H1 (cell line): ENCODE results near the gene PLCL2. TPM values are rescaled to one million over a fixed set of nuclear protein-coding genes. Genes with fewer than 3 reads are reported as not detected.

Experiments
- CEBPB ChIP-seq: IDR thresholded peaks from 2 replicates; pipeline ENCODE4 v1.6.1; 2012; ENCODE audit warnings: low read depth, low read length
- CHD2 ChIP-seq: IDR thresholded peaks from 2 replicates; pipeline ENCODE4 v1.6.1; 2012; ENCODE audit warnings: low read length, improper control_type of control experiment
- JUND ChIP-seq: IDR thresholded peaks from 2 replicates; pipeline ENCODE4 v1.6.1; 2011; ENCODE audit warnings: mild to moderate bottlenecking, improper control_type of control experiment, low read length
- KDM4A ChIP-seq: IDR thresholded peaks from one replicate; pipeline ENCODE4 v1.7.1; 2012; ENCODE audit warnings: low read depth, mild to moderate bottlenecking, moderate library complexity, low read length, inconsistent platforms; ENCODE audit not compliant: severe bottlenecking
- SIRT6 ChIP-seq: IDR thresholded peaks from one replicate; pipeline ENCODE4 v1.7.1; 2012; ENCODE audit warnings: low read length, inconsistent platforms
- SIX5 ChIP-seq: IDR thresholded peaks from 2 replicates; pipeline ENCODE4 v1.6.1; 2011; ENCODE audit warnings: mild to moderate bottlenecking, low read depth, low read length
- TEAD4 ChIP-seq: IDR thresholded peaks from 2 replicates; pipeline ENCODE4 v1.6.1; 2012; ENCODE audit warnings: low read depth, low read length, inconsistent platforms, mixed read lengths
- polyA plus RNA-seq, 7 experiments: library from polyadenylated mRNA; depleted of rRNA in 3 of 7; stranded (reverse) in 5 of 7; unstranded in 2 of 7; fragments of >200 nt in 5 of 7; fragments of 200-250 nt in 2 of 7; gene quantifications; 1 replicate in 5 of 7; 2 replicates in 1 of 7; 4 replicates in 1 of 7; pipeline versions ENCODE4 v1.2.1 to v1.2.3, GENCODE V29; 2011 to 2013; ENCODE audit warnings: missing spikeins in 2 of 7, mixed read lengths in 2 of 7
- total RNA-seq: library from RNA; stranded (reverse); fragmentation: NEBNext Ultra II Directional; extraction: Animal tissue kit (Norgen Biotek cat#: 25700); gene quantifications from 2 replicates; pipeline ENCODE4 v1.2.1, GENCODE V29; 2021
- TF ChIP-seq, protein P1 (sequence below): fragments of 300-600 bp; sonication (generic); IDR thresholded peaks from 2 replicates; pipeline ENCODE4 v1.7.1; 2012; ENCODE audit warnings: low read length, moderate library complexity, mild to moderate bottlenecking, inconsistent platforms; ENCODE audit not compliant: insufficient replicate concordance
- TF ChIP-seq, protein P2 (sequence below): IDR thresholded peaks from 2 replicates; pipeline ENCODE4 v1.6.1; 2011; ENCODE audit warnings: low read length, improper control_type of control experiment

Gene PLCL2
- total and polyA plus RNA-seq, 2 of the 8 experiments (the other 6 are each of a cell fraction or from before 2014, with no cell fraction given): 3.5 to 6.8 TPM

DNA sequence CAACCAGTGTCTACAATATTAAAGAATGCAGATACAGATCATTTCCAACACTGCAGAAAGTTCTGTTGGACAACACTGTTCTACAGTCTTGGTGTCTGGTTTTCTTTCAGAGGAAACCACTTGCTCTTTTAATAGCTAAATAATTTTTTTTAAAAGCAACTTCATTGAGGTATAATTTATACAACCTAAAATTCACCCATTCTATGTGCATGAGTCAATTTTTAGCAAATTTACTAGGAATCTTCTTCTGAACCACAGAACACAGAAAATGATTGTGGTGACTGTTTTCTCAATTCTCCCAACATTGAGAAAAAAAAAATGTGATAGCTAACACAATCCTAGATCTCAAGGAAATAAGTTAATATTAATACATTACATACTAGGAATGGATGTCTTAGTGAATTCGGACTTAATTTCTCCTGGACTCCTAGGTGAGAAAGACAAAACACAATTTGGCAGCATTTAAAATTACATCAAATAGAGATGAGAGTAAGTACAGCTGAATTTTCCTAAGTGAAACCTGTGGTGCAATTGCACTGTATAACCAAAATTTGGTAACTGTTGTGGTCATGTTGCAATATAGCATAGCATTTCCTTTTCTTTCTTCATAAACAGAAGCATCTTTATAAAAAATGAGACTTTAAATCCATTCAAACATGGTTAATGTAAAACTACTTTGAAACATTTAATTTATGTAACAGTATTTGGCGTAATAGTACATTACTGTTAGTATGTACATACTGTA is 15.3 kb upstream of the PLCL2 start (continued):
- TF ChIP-seq, protein P1, sequence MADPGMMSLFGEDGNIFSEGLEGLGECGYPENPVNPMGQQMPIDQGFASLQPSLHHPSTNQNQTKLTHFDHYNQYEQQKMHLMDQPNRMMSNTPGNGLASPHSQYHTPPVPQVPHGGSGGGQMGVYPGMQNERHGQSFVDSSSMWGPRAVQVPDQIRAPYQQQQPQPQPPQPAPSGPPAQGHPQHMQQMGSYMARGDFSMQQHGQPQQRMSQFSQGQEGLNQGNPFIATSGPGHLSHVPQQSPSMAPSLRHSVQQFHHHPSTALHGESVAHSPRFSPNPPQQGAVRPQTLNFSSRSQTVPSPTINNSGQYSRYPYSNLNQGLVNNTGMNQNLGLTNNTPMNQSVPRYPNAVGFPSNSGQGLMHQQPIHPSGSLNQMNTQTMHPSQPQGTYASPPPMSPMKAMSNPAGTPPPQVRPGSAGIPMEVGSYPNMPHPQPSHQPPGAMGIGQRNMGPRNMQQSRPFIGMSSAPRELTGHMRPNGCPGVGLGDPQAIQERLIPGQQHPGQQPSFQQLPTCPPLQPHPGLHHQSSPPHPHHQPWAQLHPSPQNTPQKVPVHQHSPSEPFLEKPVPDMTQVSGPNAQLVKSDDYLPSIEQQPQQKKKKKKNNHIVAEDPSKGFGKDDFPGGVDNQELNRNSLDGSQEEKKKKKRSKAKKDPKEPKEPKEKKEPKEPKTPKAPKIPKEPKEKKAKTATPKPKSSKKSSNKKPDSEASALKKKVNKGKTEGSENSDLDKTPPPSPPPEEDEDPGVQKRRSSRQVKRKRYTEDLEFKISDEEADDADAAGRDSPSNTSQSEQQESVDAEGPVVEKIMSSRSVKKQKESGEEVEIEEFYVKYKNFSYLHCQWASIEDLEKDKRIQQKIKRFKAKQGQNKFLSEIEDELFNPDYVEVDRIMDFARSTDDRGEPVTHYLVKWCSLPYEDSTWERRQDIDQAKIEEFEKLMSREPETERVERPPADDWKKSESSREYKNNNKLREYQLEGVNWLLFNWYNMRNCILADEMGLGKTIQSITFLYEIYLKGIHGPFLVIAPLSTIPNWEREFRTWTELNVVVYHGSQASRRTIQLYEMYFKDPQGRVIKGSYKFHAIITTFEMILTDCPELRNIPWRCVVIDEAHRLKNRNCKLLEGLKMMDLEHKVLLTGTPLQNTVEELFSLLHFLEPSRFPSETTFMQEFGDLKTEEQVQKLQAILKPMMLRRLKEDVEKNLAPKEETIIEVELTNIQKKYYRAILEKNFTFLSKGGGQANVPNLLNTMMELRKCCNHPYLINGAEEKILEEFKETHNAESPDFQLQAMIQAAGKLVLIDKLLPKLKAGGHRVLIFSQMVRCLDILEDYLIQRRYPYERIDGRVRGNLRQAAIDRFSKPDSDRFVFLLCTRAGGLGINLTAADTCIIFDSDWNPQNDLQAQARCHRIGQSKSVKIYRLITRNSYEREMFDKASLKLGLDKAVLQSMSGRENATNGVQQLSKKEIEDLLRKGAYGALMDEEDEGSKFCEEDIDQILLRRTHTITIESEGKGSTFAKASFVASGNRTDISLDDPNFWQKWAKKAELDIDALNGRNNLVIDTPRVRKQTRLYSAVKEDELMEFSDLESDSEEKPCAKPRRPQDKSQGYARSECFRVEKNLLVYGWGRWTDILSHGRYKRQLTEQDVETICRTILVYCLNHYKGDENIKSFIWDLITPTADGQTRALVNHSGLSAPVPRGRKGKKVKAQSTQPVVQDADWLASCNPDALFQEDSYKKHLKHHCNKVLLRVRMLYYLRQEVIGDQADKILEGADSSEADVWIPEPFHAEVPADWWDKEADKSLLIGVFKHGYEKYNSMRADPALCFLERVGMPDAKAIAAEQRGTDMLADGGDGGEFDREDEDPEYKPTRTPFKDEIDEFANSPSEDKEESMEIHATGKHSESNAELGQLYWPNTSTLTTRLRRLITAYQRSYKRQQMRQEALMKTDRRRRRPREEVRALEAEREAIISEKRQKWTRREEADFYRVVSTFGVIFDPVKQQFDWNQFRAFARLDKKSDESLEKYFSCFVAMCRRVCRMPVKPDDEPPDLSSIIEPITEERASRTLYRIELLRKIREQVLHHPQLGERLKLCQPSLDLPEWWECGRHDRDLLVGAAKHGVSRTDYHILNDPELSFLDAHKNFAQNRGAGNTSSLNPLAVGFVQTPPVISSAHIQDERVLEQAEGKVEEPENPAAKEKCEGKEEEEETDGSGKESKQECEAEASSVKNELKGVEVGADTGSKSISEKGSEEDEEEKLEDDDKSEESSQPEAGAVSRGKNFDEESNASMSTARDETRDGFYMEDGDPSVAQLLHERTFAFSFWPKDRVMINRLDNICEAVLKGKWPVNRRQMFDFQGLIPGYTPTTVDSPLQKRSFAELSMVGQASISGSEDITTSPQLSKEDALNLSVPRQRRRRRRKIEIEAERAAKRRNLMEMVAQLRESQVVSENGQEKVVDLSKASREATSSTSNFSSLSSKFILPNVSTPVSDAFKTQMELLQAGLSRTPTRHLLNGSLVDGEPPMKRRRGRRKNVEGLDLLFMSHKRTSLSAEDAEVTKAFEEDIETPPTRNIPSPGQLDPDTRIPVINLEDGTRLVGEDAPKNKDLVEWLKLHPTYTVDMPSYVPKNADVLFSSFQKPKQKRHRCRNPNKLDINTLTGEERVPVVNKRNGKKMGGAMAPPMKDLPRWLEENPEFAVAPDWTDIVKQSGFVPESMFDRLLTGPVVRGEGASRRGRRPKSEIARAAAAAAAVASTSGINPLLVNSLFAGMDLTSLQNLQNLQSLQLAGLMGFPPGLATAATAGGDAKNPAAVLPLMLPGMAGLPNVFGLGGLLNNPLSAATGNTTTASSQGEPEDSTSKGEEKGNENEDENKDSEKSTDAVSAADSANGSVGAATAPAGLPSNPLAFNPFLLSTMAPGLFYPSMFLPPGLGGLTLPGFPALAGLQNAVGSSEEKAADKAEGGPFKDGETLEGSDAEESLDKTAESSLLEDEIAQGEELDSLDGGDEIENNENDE: no peak
- TF ChIP-seq TEAD4 (no peak), KDM4A (no peak), JUND (no peak), CHD2 (no peak), SIRT6 (no peak), SIX5 (no peak), CEBPB (no peak)
- TF ChIP-seq, protein P2, sequence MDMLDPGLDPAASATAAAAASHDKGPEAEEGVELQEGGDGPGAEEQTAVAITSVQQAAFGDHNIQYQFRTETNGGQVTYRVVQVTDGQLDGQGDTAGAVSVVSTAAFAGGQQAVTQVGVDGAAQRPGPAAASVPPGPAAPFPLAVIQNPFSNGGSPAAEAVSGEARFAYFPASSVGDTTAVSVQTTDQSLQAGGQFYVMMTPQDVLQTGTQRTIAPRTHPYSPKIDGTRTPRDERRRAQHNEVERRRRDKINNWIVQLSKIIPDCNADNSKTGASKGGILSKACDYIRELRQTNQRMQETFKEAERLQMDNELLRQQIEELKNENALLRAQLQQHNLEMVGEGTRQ: no peak
- TF ChIP-seq, all 59 proteins: peak for 0
